Measurements from ENCODE around the gene CDCA7.

GRCh38 chr2:173355866-173356508 lies 1.3 kb downstream of the CDCA7 start:
- TF ChIP-seq CTCF (IDR thresholded peaks at IDR 0.05 in 4 of 5, conservative IDR thresholded peaks at IDR 0.05 in 1 of 5): no peak
- TF ChIP-seq POLR2A (IDR thresholded peaks at IDR 0.05): no peak
